NB4 (cell line): ENCODE results near the gene TUBA8.

Experiments used
- DNase-seq: peaks from one replicate; pipeline ENCODE4 v3.0.0; 2010; ENCODE audit warnings: low read depth
- H3K4me3 ChIP-seq: one replicate; pipeline ENCODE4 v1.5.1; 2011; ENCODE audit warnings: mild to moderate bottlenecking, low read depth, low read length, moderate library complexity
- MYC ChIP-seq: IDR thresholded peaks from 2 replicates; pipeline ENCODE4 v1.6.1; 2011; ENCODE audit warnings: low read depth, low read length
- POLR2A ChIP-seq: IDR thresholded peaks from 2 replicates; pipeline ENCODE4 v1.6.1; 2011; ENCODE audit warnings: mild to moderate bottlenecking; ENCODE audit not compliant: insufficient read length; ENCODE audit errors: extremely low read depth
- TF ChIP-seq, protein P1 (sequence below): IDR thresholded peaks from one replicate; pipeline ENCODE4 v1.5.1; 2012; ENCODE audit warnings: low read depth, low read length
- TF ChIP-seq, protein P2 (sequence below): IDR thresholded peaks from 2 replicates; pipeline ENCODE4 v1.6.1; 2011; ENCODE audit warnings: low read depth, low read length

The TUBA8 gene

GRCh38 chr22:18091478-18091877 is 19.1 kb upstream of the TUBA8 start:
- no peak for DNase-seq
- TF ChIP-seq, protein P1, sequence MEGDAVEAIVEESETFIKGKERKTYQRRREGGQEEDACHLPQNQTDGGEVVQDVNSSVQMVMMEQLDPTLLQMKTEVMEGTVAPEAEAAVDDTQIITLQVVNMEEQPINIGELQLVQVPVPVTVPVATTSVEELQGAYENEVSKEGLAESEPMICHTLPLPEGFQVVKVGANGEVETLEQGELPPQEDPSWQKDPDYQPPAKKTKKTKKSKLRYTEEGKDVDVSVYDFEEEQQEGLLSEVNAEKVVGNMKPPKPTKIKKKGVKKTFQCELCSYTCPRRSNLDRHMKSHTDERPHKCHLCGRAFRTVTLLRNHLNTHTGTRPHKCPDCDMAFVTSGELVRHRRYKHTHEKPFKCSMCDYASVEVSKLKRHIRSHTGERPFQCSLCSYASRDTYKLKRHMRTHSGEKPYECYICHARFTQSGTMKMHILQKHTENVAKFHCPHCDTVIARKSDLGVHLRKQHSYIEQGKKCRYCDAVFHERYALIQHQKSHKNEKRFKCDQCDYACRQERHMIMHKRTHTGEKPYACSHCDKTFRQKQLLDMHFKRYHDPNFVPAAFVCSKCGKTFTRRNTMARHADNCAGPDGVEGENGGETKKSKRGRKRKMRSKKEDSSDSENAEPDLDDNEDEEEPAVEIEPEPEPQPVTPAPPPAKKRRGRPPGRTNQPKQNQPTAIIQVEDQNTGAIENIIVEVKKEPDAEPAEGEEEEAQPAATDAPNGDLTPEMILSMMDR, result no peak
- TF ChIP-seq MYC (no peak), POLR2A (no peak)
- TF ChIP-seq, protein P2, sequence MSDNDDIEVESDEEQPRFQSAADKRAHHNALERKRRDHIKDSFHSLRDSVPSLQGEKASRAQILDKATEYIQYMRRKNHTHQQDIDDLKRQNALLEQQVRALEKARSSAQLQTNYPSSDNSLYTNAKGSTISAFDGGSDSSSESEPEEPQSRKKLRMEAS, result no peak
- no peak overlapping the region for H3K4me3 ChIP-seq

DNA sequence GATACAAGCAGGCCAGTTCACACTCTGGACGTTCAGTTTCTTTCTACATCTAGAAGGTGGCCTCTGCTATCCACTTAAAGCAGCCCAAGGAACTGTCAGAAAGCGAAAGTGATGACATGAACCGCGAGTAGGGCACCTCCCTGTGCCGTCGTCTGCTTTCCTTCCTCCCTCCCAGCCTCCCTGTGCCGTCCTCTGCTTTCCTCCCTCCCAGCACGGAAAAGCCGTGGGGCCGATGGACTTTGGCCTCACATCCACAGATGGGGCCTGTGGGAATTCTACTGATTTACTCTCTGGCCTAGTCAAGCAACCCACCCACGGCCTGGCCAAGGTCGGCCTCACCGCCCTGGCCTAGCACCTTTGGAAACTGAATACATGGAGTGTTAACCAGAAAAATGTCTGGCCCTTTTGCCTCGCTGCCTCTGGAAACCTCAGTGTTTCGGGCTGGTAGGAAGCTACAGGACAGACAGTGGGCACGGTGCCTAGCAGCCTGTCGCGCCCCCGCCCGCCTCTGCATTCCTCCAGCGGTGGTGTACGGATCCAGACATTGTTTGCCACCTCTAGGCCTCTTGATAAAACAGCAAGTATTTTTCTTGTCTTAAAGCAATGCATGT is 18.6 kb upstream of the TUBA8 start:
- no peak overlapping the region for H3K4me3 ChIP-seq
- TF ChIP-seq, protein P2, result no peak
- TF ChIP-seq POLR2A (no peak), MYC (no peak)
- TF ChIP-seq, protein P1, result no peak
- DNase-seq, result no peak

- no peak overlapping the region for H3K4me3 ChIP-seq
- no peak for DNase-seq
- TF ChIP-seq POLR2A (no peak), MYC (no peak)
- TF ChIP-seq, protein P2, result no peak
- TF ChIP-seq, protein P1, result no peak
Measured at GRCh38 chr22:18093661-18094060, 16.9 kb upstream of the TUBA8 start.

- TF ChIP-seq MYC, result no peak
- no peak overlapping the region for H3K4me3 ChIP-seq
- no peak for DNase-seq
Measured at GRCh38 chr22:18095101-18095805, 15.4 kb upstream of the TUBA8 start.

DNA sequence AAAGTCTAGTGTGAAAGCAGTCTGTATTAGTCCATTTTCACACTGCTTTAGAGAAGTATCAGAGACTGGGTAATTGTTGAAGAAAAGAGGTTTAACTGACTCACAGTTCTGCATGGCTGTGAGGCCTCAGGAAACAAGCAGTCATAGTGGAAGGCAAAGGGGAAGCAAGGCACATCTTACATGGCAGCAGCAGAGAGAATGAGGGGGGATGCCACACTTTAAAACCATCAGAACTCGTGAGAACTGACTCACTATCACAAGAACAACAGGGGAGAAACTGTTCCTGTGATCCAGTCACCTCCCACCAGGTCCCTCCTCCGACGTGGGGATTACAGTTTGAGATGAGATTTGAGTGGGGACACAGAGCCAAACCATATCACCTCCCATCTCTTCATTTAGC is 13.8 kb upstream of the TUBA8 start:
- peak; percentile 25 for DNase-seq
- no peak for TF ChIP-seq MYC
- TF ChIP-seq, protein P2, result no peak
- TF ChIP-seq POLR2A, result no peak
- TF ChIP-seq, protein P1, result no peak
- H3K4me3 ChIP-seq, result no peak overlapping the region

DNA sequence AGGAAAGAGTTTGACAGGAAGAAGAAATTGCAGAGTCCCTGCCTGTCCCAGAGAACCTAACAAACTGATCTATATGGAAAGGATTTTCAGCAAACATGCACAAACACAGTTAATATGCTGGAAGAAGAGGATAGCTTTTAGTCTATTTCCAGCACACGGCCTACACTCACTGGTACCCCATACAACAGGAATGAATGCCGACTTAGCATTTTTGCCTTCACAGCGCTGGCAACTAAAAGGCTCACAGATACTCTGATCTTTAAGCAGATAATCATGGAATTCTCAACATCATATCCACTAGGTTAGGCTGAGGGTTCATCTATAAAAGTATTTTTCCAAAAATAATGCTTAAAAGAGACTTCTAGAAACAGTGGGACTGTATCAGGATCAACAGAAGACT is 9.8 kb upstream of the TUBA8 start:
- no peak for TF ChIP-seq POLR2A
- TF ChIP-seq, protein P1, result no peak
- no peak for TF ChIP-seq MYC
- TF ChIP-seq, protein P2, result no peak
- DNase-seq, result no peak
- H3K4me3 ChIP-seq, result no peak overlapping the region
